K562 (cell line): ENCODE data around the gene CELF4. TPM values are rescaled to one million over a fixed set of nuclear protein-coding genes. Genes with fewer than 3 reads are reported as not detected.

Experiments
- ATAC-seq: fragments of 200-7000 bp; cut with Tn5 transposase; 3 replicates; pipeline ENCODE4 v1.9.1; 2020; ENCODE audit warnings: moderate library complexity
- BruUV-seq: library from RNA; stranded (reverse); fragments of 400-500 nt; replicated peaks from 2 replicates; lab custom pipeline; 2021; lab: Mats Ljungman, UMichigan
- CTCF ChIA-PET: fragments of 300-600 bp; formaldehyde crosslinking; extraction: SDS; loops from one replicate; lab custom pipeline; 2021; ENCODE audit warnings: low intra/inter-chr PET ratio; lab: Yijun Ruan, JAX
- POLR2A ChIA-PET: fragments of 300-600, 350-650 bp; sonication (Branson Sonifier 250); formaldehyde crosslinking; extraction: SDS; loops from one replicate; lab custom pipeline; 2021; ENCODE audit warnings: antibody characterized with exemption, inconsistent platforms; lab: Yijun Ruan, JAX
- DNase-seq, 4 experiments: peaks; one replicate each; pipeline versions ENCODE4 v3.0.0 to v3.0.0-alpha.2; 2011 to 2018; ENCODE audit warnings: low spot score in 3 of 4, mixed read lengths in 3 of 4; ENCODE audit errors: extremely low read depth in 1 of 4
- FAIRE-seq: peaks from 2 replicates; lab custom pipeline; 2011; peaks lifted over from hg19 to GRCh38; lab: Jason Lieb, UNC
- H2AFZ ChIP-seq: 2 replicates; pipeline ENCODE4 v1.6.0; 2011; ENCODE audit warnings: low read depth, low read length, control low read depth, inconsistent platforms
- H3K27ac ChIP-seq: fragments of 200-600 bp; 3 replicates; pipeline ENCODE4 v1.8.0; 2011; ENCODE audit warnings: low read depth, mild to moderate bottlenecking, control low read depth, inconsistent platforms, low read length, moderate library complexity, mixed read lengths; ENCODE audit errors: extremely low read depth
- H3K27me3 ChIP-seq, 2 experiments: fragments of 300-600 bp in 1 of 2; 2 replicates in 1 of 2; 3 replicates in 1 of 2; pipeline versions ENCODE4 v1.6.0 to v1.8.0; 2011; ENCODE audit warnings: inconsistent platforms in 2 of 2, low read length in 2 of 2, mild to moderate bottlenecking in 1 of 2, mixed read lengths in 1 of 2, moderate library complexity in 1 of 2; ENCODE audit not compliant: control insufficient read depth in 2 of 2, insufficient read depth in 2 of 2
- H3K36me3 ChIP-seq: fragments of 300-600 bp; 3 replicates; pipeline ENCODE4 v1.8.0; 2011; ENCODE audit warnings: mild to moderate bottlenecking, low read length, inconsistent platforms; ENCODE audit not compliant: control insufficient read depth, insufficient read depth
- H3K4me1 ChIP-seq, 2 experiments: fragments of 200-600 bp in 1 of 2; replicated peaks in 1 of 2; 2 replicates in 1 of 2; 3 replicates in 1 of 2; pipeline versions ENCODE4 v1.5.1 to v1.8.0; 2011; ENCODE audit warnings: inconsistent platforms in 2 of 2, low read length in 2 of 2, mild to moderate bottlenecking in 1 of 2, mixed read lengths in 1 of 2, moderate library complexity in 1 of 2; ENCODE audit not compliant: control insufficient read depth in 2 of 2, insufficient read depth in 2 of 2
- H3K4me2 ChIP-seq: 2 replicates; pipeline ENCODE4 v1.6.1; 2011; ENCODE audit warnings: low read length, control low read depth, inconsistent platforms, mixed read lengths; ENCODE audit not compliant: insufficient read depth
- H3K4me3 ChIP-seq: fragments of 200-600 bp; sonication (generic), shearing (Covaris generic); 2 replicates; pipeline ENCODE4 v1.5.1; 2016; ENCODE audit warnings: control low read depth, inconsistent platforms
- H3K79me2 ChIP-seq: fragments of 200-600 bp; 3 replicates; pipeline ENCODE4 v1.8.0; 2011; ENCODE audit warnings: low read length, inconsistent platforms; ENCODE audit not compliant: control insufficient read depth, insufficient read depth
- H3K9ac ChIP-seq, 2 experiments: 2 replicates each; pipeline versions ENCODE4 v1.6.0 to v1.6.1; 2011; ENCODE audit warnings: low read depth in 2 of 2, low read length in 2 of 2, control low read depth in 1 of 2, inconsistent platforms in 1 of 2, mild to moderate bottlenecking in 1 of 2, mixed read lengths in 1 of 2; ENCODE audit not compliant: insufficient read depth in 1 of 2
- H3K9me1 ChIP-seq: one replicate; pipeline ENCODE4 v1.6.0; 2011; ENCODE audit warnings: inconsistent platforms, mild to moderate bottlenecking, low read length, moderate library complexity; ENCODE audit not compliant: control insufficient read depth, insufficient read depth
- H3K9me3 ChIP-seq: replicated peaks from 2 replicates; pipeline ENCODE4 v1.5.1; 2011; ENCODE audit warnings: low read depth, low read length, inconsistent platforms; ENCODE audit not compliant: control insufficient read depth, insufficient read depth
- H4K20me1 ChIP-seq: replicated peaks from 2 replicates; pipeline ENCODE4 v1.6.1; 2011; ENCODE audit warnings: low read length, inconsistent platforms, mixed read lengths; ENCODE audit not compliant: control insufficient read depth, insufficient read depth
- AFF1 ChIP-seq, 2 experiments: fragments of 450-650 bp; IDR thresholded peaks; 2 replicates each; pipeline ENCODE4 v1.6.1; 2018; ENCODE audit warnings: mild to moderate bottlenecking in 2 of 2, low read depth in 1 of 2; ENCODE audit not compliant: partially characterized antibody in 2 of 2
- DNMT1 ChIP-seq: fragments of 450-650 bp; IDR thresholded peaks from 2 replicates; pipeline ENCODE4 v1.6.1; 2016; ENCODE audit warnings: antibody characterized with exemption, mild to moderate bottlenecking
- ETV1 ChIP-seq: fragments of 450-650 bp; conservative IDR thresholded peaks from 2 replicates; pipeline ENCODE4 v1.6.1; 2016; ENCODE audit warnings: missing genetic modification characterization, control low read depth, low read depth, missing compliant biosample characterization
- ETV5 ChIP-seq: sonication (generic); formaldehyde crosslinking; IDR thresholded peaks from 2 replicates; pipeline ENCODE4 v1.4.0; 2020; ENCODE audit warnings: low read depth, mild to moderate bottlenecking, missing genetic modification reagents
- FIP1L1 ChIP-seq: fragments of 200-400 bp; formaldehyde crosslinking; IDR thresholded peaks from 2 replicates; pipeline ENCODE4 v1.6.1; 2018; ENCODE audit warnings: mild to moderate bottlenecking, low read depth, low read length; ENCODE audit not compliant: poor library complexity, severe bottlenecking
- GABPA ChIP-seq: fragments of 200-800 bp; sonication (Bioruptor generic); conservative IDR thresholded peaks from 2 replicates; pipeline ENCODE4 v1.6.1; 2016; ENCODE audit warnings: low read depth, missing genetic modification characterization, missing compliant biosample characterization
- IRF2 ChIP-seq: sonication (generic); formaldehyde crosslinking; IDR thresholded peaks from 2 replicates; pipeline ENCODE4 v1.8.1; 2022; ENCODE audit warnings: mild to moderate bottlenecking, missing genetic modification reagents
- MTF1 ChIP-seq: fragments of 250-450 bp; sonication (Bioruptor Pico); IDR thresholded peaks from 2 replicates; pipeline ENCODE4 v1.9.0; 2021; ENCODE audit warnings: moderate library complexity, mild to moderate bottlenecking, inconsistent platforms, borderline replicate concordance
- NFRKB ChIP-seq: fragments of 450-650 bp; IDR thresholded peaks from 2 replicates; pipeline ENCODE4 v1.6.1; 2016; ENCODE audit warnings: low read depth
- NR2C2 ChIP-seq, 2 experiments: fragments of 200-800 bp in 1 of 2; sonication (Bioruptor generic) in 1 of 2; sonication (generic) in 1 of 2; formaldehyde crosslinking in 1 of 2; IDR thresholded peaks; 2 replicates each; pipeline versions ENCODE4 v1.6.1 to v1.8.0; 2016 to 2022; ENCODE audit warnings: mild to moderate bottlenecking in 1 of 2, missing compliant biosample characterization in 1 of 2, missing genetic modification characterization in 1 of 2, missing genetic modification reagents in 1 of 2
- PTRF ChIP-seq: fragments of 450-650 bp; IDR thresholded peaks from 2 replicates; pipeline ENCODE4 v1.6.1; 2016; ENCODE audit warnings: mild to moderate bottlenecking, missing genetic modification characterization, missing compliant biosample characterization
- TEAD2 ChIP-seq: fragments of 450-650 bp; IDR thresholded peaks from 2 replicates; pipeline ENCODE4 v1.6.1; 2016; ENCODE audit warnings: missing genetic modification characterization, control low read depth, missing compliant biosample characterization
- ZBTB9 ChIP-seq: fragments of 450-650 bp; formaldehyde crosslinking; IDR thresholded peaks from 2 replicates; pipeline ENCODE4 v1.4.0; 2020; ENCODE audit warnings: mild to moderate bottlenecking, moderate library complexity
- ZC3H11A ChIP-seq: IDR thresholded peaks from 2 replicates; pipeline ENCODE4 v1.6.1; 2012; ENCODE audit warnings: low read depth, low read length, improper control_type of control experiment
- ZNF274 ChIP-seq: IDR thresholded peaks from 2 replicates; pipeline ENCODE4 v1.6.1; 2011; ENCODE audit warnings: low read depth, mild to moderate bottlenecking, low read length, moderate library complexity, borderline replicate concordance
- ZNF696 ChIP-seq: fragments of 250-450 bp; sonication (Bioruptor Pico); conservative IDR thresholded peaks from 2 replicates; pipeline ENCODE4 v1.4.0; 2020; ENCODE audit warnings: mild to moderate bottlenecking, moderate library complexity
- WGBS: fragments of 100-300 bp; shearing (Covaris generic); methylation state at CpG from one replicate; pipeline ENCODE4 v1.1.6; 2016; ENCODE audit warnings: low coverage, mixed read lengths; ENCODE audit not compliant: insufficient coverage; ENCODE audit errors: missing lambda C conversion rate; 5-methylcytosine and 5-hydroxymethylcytosine counted together
- in situ Hi-C: fragments of 300-500 bp; cut with MboI; formaldehyde crosslinking; loops from 4 replicates; pipeline ENCODE4 v1.15.0; 2018; ENCODE audit warnings: inconsistent platforms, mixed read lengths
- intact Hi-C: fragments of 100-400 bp; cut with micrococcal nuclease; formaldehyde crosslinking; loops from 2 replicates; pipeline ENCODE4 v1.14.2; 2022
- polyA plus RNA-seq, 8 experiments: library from polyadenylated mRNA; depleted of rRNA in 4 of 8; stranded (reverse) in 5 of 8; unstranded in 3 of 8; fragments of >200 nt; fragmentation: Nextera tagmentation in 2 of 8; fragmentation: Illumina TruSeq in 1 of 8; extraction: Ambion mirVana in 2 of 8; extraction: Trizol in 1 of 8; gene quantifications; 2 replicates each; pipeline versions ENCODE4 v1.2.1 to v1.2.3, GENCODE V29; 2011 to 2014; ENCODE audit warnings: inconsistent platforms in 1 of 8, missing spikeins in 1 of 8
- total RNA-seq, 7 experiments: library from RNA; depleted of rRNA in 6 of 7; stranded (reverse); fragments of >200 nt in 6 of 7; fragmentation: Illumina TruSeq in 2 of 7; extraction: Trizol in 2 of 7; gene quantifications; 2 replicates each; pipeline versions ENCODE4 v1.2.1 to v1.2.3, GENCODE V29; 2011 to 2021; ENCODE audit warnings: low replicate concordance in 1 of 7

Gene CELF4
- total and polyA plus RNA-seq, 9 of the 15 experiments (the other 6 are each of a cell fraction or from before 2014, with no cell fraction given) = 0.04 to 0.24 (median 0.07) TPM; not detected in 3

GRCh38 chr18:37442477-37442876 lies 123.1 kb downstream of the CELF4 start:
- ChIA-PET CTCF (no interaction called here), POLR2A (no interaction called here)
- Histone ChIP-seq H2AFZ (no peak overlapping the region), H3K27me3 (no peaks in the 10 kb centered on the region; a peak in 1 of 5 replicates), H3K4me1 (no peaks in the 10 kb centered on the region), H3K79me2 (no peaks in the 10 kb centered on the region), H3K9ac (no peak overlapping the region), H3K4me3 (no peak overlapping the region), H3K9me1 (no peaks in the 10 kb centered on the region), H3K4me2 (no peak overlapping the region), H3K36me3 (no peaks in the 10 kb centered on the region), H3K27ac (no peak overlapping the region), H3K9me3 (no peaks in the 10 kb centered on the region), H4K20me1 (peaks cover 6% of the 10 kb centered on the region; the same call in 1 of the 2 replicates)
- ATAC-seq (no peak), FAIRE-seq (no peak), DNase-seq (no peak)
- BruUV-seq = no TSS peak
- WGBS = 0% methylated on average over 11 of the region's 11 CpGs
- in situ Hi-C loops (no loop called here), intact Hi-C loops (no loop called here)
- TF ChIP-seq ZNF696 (no peak), DNMT1 (no peak), PTRF (tag) (no peak), ZBTB9 (CRISPR knock-in tag) (no peak), MTF1 (CRISPR knock-in tag) (no peak), TEAD2 (tag) (no peak), FIP1L1 (no peak), GABPA (tag) (no peak), ZNF274 (no peak), AFF1 (IDR thresholded peaks at IDR 0.05; ENCODE audit: low read depth in 1 of 2, partially characterized antibody in 2 of 2) (no peak), NR2C2 (CRISPR knock-in tag; IDR thresholded peaks at IDR 0.05) (no peak), NR2C2 (tag; IDR thresholded peaks at IDR 0.05) (no peak), NFRKB (no peak), IRF2 (CRISPR knock-in tag) (no peak), ETV5 (CRISPR knock-in tag) (no peak), ZC3H11A (no peak), ETV1 (tag) (no peak)
